Prostate gland (tissue), 2 donors: Measurements from ENCODE around the gene AKAP7. TPM values are rescaled to one million over a fixed set of nuclear protein-coding genes. Genes with fewer than 3 reads are reported as not detected.
A peak's percentile ranks its signal among the peaks of the same experiment; 100 is the strongest.

ENCODE experiments used
- DNase-seq: peaks from one replicate; pipeline ENCODE4 v3.0.0-alpha.2; 2019; ENCODE audit warnings: low spot score
- H3K27ac ChIP-seq, 2 donors: fragments of 200-600 bp; sonication (generic); 2 replicates each; pipeline ENCODE4 v1.5.1; 2017 to 2019
- H3K27me3 ChIP-seq: fragments of 200-600 bp; sonication (generic); replicated peaks from 2 replicates; pipeline ENCODE4 v1.5.1; 2019; ENCODE audit not compliant: insufficient read depth
- H3K36me3 ChIP-seq, 2 donors: fragments of 200-600 bp; sonication (generic); 1 replicate in 1 of 2; 2 replicates in 1 of 2; pipeline versions ENCODE4 v1.5.1 to v1.8.1; 2017 to 2019
- H3K4me1 ChIP-seq: fragments of 200-600 bp; sonication (generic); replicated peaks from 2 replicates; pipeline ENCODE4 v1.5.1; 2019
- H3K4me3 ChIP-seq, 2 donors: fragments of 200-600 bp; sonication (generic); 2 replicates each; pipeline ENCODE4 v1.5.1; 2017 to 2019
- H3K9me3 ChIP-seq: fragments of 200-600 bp; sonication (generic); 2 replicates; pipeline ENCODE4 v1.5.1; 2017
- POLR2A ChIP-seq: fragments of 450-650 bp; IDR thresholded peaks from one replicate; pipeline ENCODE4 v1.6.1; 2016; ENCODE audit warnings: antibody characterized with exemption, mild to moderate bottlenecking
- POLR2AphosphoS5 ChIP-seq: sonication (generic); formaldehyde crosslinking; IDR thresholded peaks from one replicate; pipeline ENCODE4 v1.6.1; 2017; ENCODE audit warnings: antibody characterized with exemption
- WGBS: methylation state at CpG from one replicate; pipeline ENCODE4 v1.1.5; 2018; 5-methylcytosine and 5-hydroxymethylcytosine counted together
- intact Hi-C: fragments of 100-400 bp; cut with DNase I; formaldehyde crosslinking; loops from one replicate; pipeline ENCODE4 v1.14.2; 2022
- total RNA-seq, 2 donors: library from RNA; depleted of rRNA; stranded (reverse); fragments of >200 nt; gene quantifications; one replicate each; pipeline ENCODE4 v1.1.0, GENCODE V29; 2016
- TF ChIP-seq, protein P1 (sequence below), 4 experiments: fragments of 200-600 bp in 2 of 4; fragments of 450-650 bp in 2 of 4; sonication (generic) in 2 of 4; IDR thresholded peaks; 1 replicate in 3 of 4; 2 replicates in 1 of 4; pipeline ENCODE4 v1.5.1; 2016 to 2019; ENCODE audit warnings: antibody characterized with exemption in 4 of 4, mild to moderate bottlenecking in 2 of 4, moderate library complexity in 2 of 4

Gene AKAP7
- total RNA-seq, 2 donors from 2014 or later: 23.7 to 34.3 TPM

DNA sequence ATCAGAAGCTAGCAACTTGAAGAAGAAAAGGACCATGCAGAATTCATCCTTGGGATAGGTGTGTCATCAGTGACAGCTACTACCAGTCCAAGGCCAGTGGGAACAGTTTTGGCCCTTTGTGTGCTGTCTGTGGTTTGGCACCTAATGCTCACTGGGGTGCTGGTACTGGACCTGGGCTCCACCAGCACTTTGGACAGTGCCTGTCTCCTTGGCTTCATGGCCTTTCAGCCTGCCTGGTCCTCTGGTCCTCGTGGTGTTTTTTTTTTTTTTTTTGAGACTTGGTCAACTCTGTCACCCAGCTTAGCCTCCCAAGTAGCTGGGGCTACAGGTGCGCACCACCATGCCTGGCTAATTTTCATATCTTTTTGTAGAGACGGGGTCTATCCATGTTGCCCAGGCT is 56.3 kb downstream of the AKAP7 start:
- H3K9me3 ChIP-seq: no peaks in the 10 kb centered on the region
- WGBS: 98% methylated on average over 3 of the region's 3 CpGs

DNA sequence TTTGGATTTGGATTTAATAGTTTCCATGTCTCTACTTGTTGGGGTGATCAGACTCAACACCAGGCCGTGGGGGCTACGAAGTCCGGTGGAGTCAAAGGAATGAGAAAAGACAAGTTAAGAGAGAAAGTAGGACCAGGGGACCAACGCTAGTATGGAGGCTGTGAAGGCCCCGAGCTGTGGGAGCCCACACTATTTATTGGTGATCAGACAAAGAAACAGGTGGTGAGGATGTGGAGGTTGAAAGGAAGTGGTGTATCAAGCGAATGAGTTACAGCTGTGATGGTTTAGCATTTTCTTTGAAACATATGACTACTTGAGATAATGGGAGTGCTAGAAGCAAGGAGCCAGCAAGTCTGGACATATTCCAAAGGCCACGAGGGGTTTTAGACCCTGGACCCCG is 62.4 kb downstream of the AKAP7 start:
- Histone ChIP-seq H3K9me3 (no peaks in the 10 kb centered on the region), H3K27ac (no peak overlapping the region), H3K4me3 (no peak overlapping the region), H3K27me3 (no peaks in the 10 kb centered on the region), H3K4me1 (no peaks in the 10 kb centered on the region), H3K36me3 (no peaks in the 10 kb centered on the region)
- intact Hi-C loops: no loop called here
- 85% methylated on average over 8 of the region's 8 CpGs for WGBS
- no peak for DNase-seq
- TF ChIP-seq, protein P1, sequence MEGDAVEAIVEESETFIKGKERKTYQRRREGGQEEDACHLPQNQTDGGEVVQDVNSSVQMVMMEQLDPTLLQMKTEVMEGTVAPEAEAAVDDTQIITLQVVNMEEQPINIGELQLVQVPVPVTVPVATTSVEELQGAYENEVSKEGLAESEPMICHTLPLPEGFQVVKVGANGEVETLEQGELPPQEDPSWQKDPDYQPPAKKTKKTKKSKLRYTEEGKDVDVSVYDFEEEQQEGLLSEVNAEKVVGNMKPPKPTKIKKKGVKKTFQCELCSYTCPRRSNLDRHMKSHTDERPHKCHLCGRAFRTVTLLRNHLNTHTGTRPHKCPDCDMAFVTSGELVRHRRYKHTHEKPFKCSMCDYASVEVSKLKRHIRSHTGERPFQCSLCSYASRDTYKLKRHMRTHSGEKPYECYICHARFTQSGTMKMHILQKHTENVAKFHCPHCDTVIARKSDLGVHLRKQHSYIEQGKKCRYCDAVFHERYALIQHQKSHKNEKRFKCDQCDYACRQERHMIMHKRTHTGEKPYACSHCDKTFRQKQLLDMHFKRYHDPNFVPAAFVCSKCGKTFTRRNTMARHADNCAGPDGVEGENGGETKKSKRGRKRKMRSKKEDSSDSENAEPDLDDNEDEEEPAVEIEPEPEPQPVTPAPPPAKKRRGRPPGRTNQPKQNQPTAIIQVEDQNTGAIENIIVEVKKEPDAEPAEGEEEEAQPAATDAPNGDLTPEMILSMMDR (IDR thresholded peaks at IDR 0.05): no peak
- TF ChIP-seq POLR2AphosphoS5 (no peak), POLR2A (no peak)

More for the DNA sequence above, 56.3 kb downstream of the AKAP7 start:
- Histone ChIP-seq H3K4me1 (no peaks in the 10 kb centered on the region), H3K4me3 (no peak overlapping the region), H3K27me3 (no peaks in the 10 kb centered on the region), H3K36me3 (no peaks in the 10 kb centered on the region), H3K27ac (no peak overlapping the region)
- intact Hi-C loops: no loop called here
- TF ChIP-seq POLR2AphosphoS5: no peak
- TF ChIP-seq, protein P1 (IDR thresholded peaks at IDR 0.05): no peak
- TF ChIP-seq POLR2A: no peak
- no peak for DNase-seq

DNA sequence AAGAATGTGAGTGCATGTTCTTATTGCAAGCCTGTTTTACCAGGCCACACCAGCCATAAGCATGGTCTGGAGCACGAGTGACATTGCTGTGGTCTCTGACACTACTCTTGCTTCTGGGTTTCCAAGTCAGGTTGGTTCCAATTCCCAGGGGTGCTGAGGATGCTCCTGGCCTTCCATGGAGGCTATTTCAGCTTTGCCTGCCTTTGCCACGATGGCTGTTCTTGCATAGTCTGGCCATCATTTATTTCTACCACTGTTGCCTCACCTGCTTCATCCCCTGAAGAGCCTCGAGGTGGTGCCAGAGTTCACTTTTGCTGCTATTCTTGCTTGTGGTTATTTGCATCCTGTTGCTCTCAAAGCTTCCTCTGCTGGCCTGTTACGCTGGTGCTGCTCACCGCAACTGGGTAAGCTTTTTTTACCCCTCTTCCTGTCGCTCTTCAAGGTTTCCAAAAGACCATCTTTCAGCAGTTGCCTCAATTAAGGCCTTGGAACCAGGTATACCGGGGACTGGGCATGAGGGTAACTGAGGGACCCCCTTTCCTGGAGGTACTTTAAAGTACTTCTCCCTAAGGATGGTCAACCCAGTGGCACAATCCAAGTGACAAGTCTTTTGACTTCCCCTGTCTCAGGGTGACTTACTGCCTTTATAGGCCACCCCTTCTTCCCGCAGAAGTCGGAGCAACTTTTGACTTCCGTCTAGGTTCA is 64.5 kb downstream of the AKAP7 start:
- H3K27ac ChIP-seq: no peak overlapping the region
- H3K9me3 ChIP-seq: no peaks in the 10 kb centered on the region
- H3K4me3 ChIP-seq: no peak overlapping the region
- DNase-seq: no peak
- intact Hi-C loops: loop anchor here (10.0 kb wide), 1 partner anchor 335 kb away; no protein-coding TSS in a partner anchor
- no peaks in the 10 kb centered on the region for H3K4me1 ChIP-seq
- TF ChIP-seq POLR2AphosphoS5: no peak
- no peak for TF ChIP-seq POLR2A
- TF ChIP-seq, protein P1 (IDR thresholded peaks at IDR 0.05): peak in 3 of 4 experiments; percentile 40 to 60 (median 45)
- H3K36me3 ChIP-seq: no peaks in the 10 kb centered on the region
- H3K27me3 ChIP-seq: no peaks in the 10 kb centered on the region
- WGBS: 82% methylated on average over 10 of the region's 10 CpGs

DNA sequence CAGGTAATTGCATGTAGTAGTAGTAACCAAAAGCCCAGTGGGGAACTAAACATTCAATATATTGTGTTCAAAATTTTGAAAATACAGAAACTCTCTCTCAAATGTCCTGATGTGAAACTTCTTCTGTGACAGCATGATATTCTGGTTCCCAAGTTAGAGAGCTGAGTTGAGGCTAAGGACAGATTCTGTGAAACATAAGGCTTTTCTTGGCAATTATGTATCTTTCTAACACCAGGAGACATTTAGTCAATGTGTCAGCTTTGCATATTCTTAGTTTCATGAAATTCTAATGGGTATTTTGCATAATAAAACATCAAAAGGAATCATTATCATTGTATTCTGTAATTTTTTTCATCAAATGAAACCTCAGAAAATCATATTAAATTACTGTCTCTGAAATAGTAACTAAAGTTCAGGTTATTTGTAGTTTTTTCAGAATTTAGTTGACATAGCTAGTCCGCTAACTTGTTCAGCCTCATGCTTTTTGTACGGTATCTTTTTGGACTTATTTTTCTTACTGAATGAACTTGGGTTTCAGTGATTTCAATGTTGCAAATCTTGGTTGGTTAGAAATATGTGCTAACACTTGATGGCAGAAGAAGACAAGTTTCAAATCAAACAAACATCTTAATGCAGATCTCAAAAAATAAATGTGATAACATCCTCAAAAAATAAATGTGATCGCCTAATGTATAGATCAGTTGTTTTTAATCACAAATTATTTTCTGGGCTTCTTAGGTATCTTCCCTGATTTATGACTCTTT is 70.4 kb downstream of the AKAP7 start:
- intact Hi-C loops: loop anchor here (10.0 kb wide), 1 partner anchor 329 kb away; no protein-coding TSS in a partner anchor
- Histone ChIP-seq H3K27me3 (no peaks in the 10 kb centered on the region), H3K4me3 (no peak overlapping the region), H3K9me3 (no peaks in the 10 kb centered on the region), H3K27ac (no peak overlapping the region), H3K4me1 (no peaks in the 10 kb centered on the region), H3K36me3 (no peaks in the 10 kb centered on the region)
- no peak for DNase-seq
- TF ChIP-seq POLR2AphosphoS5: no peak
- TF ChIP-seq, protein P1 (IDR thresholded peaks at IDR 0.05): peak in 1 of 4 experiments; percentile 12
- WGBS: 91% methylated on average over 3 of the region's 3 CpGs
